CD4-positive, alpha-beta T cell treated with Interleukin-4 for 4 hours (primary cell): ENCODE measurements around the gene TMEFF2.

Experiments
- DNase-seq: peaks from one replicate; pipeline ENCODE4 v3.0.0-alpha.2; 2020

TMEFF2 gene

DNA sequence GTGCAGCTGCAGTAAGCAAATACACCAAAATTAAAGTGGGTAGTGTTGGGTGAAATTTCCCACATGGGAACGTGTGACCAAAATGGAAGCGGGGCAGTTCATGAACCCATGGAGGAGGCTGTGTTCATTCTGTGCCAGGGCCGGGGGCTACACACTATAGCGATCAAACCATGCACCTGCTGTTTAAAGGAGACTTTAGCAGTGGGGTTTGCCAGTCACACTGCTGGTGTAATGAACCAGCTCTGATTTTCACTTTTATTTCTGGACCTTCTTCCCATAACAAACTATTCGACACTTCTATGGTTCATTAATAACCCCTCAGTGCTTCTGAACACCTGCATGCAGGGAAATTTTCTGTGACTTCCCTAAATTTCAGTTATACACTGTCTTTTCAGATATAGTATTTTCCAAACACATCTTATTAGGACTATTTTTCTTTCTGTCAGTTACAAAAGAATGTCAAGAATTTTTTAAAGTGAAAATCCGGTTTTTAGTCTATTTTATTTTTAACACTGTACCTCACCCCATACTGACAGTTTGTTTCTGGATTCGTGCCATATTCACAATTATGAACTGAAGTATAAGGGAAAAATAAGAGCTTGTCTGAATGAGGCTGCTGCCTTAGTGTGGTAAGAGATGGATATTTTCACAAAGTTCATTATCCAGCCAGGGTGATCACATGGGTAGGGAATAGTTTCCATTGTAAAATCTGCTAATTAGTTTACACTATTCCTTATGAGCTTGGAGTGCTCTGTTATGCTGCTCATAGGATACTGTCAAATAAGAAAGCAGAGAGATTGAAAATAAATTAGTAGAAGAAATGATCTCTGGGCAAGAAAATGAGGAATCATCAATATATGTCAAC lies 236.5 kb downstream of the TMEFF2 start:
- no peak for DNase-seq

DNA sequence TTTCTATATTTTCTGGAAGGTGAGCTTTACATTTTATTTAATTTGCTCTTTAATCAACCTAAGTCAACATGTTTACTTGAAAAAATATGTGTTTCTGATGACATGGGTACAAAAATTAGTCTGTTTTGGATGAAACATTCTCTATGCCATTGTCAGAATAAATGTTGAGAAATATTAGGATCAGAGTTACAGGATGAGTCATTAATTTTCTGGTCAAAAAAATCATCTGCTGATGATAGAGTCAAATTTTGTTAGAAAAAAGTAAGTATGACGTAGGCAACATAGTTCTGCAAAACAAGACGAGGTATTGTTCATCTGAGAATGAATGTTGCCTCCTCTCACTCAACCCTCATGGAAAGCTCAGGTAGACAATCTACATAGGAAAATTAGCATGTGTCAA lies 240.3 kb downstream of the TMEFF2 start:
- no peak for DNase-seq

DNA sequence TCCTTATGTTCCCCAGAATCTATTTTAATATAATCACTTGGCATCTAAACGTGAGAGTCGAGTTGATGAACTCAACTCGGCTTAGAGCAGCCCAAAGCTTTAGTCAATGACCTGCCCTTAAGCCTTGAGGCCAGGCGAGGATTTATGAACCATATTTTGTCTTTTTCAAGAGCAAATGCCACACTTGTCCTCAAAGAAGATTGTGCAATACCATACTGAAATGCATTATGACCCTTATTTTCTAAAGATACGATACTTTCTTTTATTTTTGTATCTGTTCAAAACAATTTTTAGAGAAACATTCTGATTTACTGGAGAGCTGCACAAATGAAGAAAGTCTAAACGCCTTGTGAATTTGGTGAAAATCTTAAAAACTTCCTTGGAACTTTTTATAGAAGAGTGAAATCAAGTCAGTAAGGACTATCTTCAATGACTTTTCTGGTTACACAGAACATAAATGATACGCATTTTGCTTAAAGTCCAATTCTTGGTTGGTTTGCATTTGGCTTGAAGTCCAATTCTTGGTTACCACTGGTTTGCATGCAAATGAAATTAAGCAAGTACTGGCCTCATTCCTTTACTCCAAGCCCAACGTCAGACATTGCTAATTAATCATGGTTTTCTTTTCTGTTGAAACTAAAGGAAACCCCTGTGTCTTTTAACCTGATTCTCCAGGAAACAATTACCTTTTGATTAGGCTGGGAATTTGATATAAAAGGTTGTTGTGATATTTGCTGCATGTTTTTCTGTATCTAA lies 242.0 kb downstream of the TMEFF2 start:
- no peak for DNase-seq

DNA sequence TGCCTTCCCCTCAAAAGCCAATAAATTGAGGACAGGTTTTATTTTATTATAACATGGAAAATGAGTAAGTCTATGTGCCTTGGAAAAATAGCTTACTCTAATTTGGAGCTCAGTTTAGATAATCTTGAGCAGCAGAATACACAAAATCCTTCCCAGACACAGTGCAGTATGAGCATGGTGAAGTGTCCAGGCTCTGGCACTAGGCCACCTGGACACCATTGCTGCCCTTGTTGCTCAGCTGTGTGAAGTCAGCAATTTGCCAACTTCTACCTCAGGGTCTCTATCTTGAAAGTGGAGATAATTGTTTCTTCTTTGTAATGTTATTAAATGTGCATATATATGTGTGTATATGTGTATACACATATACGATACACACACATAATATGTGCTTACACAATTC lies 242.9 kb downstream of the TMEFF2 start:
- no peak for DNase-seq

DNA sequence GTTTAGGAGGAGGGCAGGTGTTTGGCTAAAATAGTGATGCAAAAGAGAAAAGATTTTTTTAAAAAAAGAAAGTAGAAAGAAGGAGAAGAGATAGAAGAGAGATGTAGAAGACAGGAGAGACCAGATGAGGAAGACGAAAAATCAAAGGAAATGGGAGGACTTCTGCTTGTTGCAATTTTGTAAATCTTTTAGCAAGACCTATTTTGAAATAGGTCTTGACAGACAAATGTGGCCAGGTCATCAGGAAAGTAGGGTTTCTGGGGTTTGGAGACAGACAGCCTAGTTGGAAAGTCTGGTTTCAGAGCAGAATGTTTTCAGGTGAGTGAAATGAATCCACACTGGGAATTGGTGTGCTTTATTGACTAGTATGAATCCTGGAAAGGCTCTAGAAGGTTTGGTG lies 243.4 kb downstream of the TMEFF2 start:
- no peak for DNase-seq

DNA sequence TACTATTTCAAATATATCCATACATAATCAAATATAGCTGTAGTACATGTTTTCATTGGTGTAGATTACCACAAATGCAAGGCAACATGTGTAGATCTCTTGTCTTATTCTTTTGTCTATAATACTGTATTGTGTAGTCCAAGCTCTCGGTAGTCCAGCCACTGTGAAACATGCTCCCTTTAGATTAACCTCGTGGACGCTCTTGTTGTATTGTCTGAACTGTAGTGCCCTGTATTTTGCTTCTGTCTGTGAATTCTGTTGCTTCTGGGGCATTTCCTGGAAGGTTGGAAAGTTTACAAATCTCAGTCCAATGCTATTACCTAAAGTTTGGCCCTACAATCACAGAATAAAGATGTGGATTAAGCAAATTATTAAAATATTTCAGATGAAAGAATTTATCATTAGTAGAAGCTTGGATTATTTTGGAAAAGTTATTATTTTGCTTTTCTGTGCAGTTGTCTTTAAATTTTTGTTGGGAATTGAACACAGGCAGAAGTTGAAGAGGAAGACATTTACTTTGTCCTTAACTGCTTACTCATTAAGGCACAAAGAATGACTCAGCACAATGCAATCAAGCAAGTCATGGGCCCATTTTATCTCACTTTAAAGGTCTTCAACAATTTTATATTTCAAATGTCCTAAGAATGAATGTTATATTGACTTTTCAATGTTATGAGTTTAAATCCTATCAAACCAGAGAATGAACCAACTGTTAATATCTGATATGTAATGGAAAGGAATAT lies 244.4 kb downstream of the TMEFF2 start:
- no peak for DNase-seq

DNA sequence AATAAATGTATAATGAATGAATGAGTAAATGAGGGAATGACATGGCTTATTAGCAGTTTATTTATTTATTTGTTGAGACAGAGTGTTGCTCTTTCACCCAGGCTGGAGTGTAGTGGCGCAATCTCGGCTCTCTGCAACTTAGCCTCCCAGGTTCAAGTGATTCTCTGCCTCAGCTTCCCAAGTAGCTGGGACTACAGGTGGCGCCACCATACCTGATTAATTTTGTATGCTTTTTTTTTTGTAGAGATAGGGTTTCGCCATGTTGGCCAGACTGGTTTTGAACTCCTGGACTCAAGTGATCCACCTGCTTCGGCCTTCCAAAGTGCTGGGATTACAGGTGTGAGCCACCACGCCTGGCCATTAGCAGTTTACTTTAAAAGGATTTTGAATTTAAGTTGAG lies 247.5 kb downstream of the TMEFF2 start:
- no peak for DNase-seq

DNA sequence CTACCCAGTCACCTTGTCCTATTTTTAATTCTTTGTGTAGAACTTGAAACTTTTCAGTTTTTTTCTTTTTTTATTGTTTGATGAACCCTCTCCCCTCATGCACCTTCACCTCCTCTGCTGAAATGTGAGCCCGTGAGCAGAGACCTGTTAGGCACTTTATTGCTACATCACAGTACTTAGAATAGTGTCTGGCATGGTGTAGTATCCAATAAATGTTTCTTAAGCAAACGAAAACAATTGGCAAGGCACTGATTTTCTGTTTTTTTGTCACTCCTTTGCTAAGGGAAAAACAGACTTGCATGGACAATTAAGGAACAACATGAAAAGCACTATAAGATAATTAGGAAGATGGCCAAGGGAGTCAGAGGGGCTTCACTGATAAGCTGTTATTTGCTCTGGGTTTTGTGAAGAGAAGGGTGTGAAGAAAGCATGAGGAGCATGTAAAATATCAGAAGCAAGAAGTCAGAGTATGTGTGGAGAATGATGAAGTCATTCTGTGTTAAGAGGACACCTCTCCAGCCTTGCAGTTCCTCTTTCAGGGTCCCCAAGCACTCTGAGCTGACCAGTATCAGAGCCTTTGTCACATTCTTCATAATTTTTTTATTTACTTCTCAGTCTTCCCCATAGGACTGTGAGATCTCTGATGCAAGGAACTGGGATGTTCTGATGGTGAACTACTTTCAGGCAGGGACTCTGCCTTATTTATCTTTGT lies 248.1 kb downstream of the TMEFF2 start:
- no peak for DNase-seq

DNA sequence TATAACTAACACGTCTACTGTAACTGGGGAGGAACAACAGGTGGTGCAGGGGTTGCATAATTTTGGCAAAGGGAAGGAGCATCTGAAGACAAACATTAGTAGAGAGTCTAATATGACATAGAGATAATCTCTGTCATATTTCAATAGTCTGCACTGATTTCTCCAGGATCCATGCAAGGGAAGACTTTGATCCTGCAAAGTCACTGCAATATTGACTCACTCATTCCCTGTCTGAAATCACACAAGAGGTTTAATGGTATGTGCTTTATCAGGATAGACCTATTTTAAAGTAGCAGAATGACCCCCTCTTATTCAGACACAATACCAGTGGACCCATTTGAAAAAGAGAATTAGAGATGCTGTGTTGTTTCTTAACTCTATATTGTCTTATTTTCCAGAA lies 249.1 kb downstream of the TMEFF2 start:
- no peak for DNase-seq

DNA sequence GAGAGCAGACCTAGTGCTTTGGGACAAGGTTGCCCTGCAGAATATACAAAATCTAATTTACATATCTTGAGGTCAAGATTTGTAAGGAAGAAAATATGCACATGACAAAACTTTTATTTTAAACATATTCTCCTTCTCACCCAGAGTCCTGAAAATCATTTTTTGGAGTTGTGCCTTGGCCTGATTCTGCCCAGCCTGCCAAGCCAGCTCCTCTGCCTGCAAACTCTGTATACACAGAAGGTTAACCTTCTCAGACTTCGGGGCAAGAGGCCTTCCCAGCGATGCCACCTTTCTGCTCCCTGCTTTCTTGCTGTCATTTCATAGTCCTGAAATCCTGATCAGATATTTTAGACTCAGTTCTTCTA lies 252.0 kb downstream of the TMEFF2 start:
- no peak for DNase-seq

DNA sequence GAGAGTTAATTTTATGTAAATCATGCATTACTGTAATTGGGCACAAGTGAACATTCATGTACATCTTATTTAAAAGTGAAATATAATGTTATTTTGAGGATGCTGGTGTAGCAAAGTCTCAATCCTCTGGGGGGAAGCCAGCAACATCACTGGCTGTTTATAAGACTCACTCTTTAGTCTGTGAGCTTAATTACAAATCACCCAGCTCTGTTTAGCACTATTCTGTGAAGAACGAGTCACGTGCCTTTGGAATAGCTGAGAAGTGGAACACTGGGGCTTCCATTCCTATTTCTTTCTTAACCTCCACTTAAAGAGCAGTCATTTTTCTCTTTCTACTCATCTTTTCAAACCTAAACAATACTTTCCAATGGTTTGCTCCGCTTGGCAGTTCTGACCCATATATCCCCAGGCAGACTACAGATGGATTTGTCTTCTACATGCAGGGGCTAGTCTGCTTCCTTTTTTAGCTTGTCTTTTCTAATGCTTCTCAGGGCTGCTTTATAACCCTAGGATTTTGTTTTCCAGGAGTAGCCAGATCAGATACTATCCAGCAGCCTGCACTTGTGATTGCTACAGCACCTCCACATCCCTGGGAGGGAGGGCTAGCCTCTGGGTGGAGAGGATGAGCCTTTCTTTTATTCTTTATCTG lies 252.5 kb downstream of the TMEFF2 start:
- no peak for DNase-seq

DNA sequence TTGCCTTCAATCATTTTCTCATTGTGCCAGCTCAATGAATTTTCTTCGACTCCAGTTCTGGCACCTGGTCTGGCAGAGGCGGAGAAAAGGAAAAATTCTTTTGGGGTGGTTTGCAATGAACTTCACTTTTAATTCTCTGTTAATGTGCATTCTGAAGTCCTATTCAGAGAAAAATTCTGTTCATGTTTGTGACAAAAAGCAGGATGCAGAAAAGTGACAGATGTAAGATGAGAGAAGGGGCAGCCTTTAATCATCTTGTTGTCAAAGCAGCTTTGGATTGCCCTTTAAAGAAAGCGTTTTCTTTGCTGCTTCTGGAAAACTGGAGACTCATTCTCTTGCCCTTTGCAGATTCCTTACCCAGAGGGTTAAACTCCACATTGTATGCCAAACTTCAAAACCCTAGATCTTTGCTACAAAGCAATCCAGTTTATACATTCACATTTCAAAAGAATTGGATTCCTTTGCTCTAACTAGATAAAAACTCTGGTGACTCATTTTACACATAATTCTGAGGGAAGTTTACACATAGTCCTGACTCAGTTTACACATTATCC lies 253.3 kb downstream of the TMEFF2 start:
- DNase-seq = no peak

DNA sequence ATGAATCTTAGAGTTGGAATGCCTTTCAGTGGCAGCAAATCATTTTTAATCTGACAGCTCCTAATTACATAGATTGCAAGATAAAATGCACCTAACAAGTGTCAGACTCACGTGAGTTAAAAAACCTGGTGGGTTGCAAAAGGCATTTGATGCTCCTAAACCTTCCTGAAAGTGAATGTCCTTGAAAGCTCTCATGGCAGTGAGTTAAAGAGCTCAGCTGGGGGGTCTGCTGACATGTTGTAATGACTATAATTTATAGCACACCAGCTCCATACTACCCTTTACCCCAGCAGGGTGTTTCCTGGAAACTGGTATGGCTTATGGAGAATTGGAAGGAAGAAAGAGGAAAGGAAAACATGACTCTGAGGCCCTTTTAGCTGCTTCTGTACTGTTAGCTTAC lies 256.0 kb downstream of the TMEFF2 start:
- no peak for DNase-seq

DNA sequence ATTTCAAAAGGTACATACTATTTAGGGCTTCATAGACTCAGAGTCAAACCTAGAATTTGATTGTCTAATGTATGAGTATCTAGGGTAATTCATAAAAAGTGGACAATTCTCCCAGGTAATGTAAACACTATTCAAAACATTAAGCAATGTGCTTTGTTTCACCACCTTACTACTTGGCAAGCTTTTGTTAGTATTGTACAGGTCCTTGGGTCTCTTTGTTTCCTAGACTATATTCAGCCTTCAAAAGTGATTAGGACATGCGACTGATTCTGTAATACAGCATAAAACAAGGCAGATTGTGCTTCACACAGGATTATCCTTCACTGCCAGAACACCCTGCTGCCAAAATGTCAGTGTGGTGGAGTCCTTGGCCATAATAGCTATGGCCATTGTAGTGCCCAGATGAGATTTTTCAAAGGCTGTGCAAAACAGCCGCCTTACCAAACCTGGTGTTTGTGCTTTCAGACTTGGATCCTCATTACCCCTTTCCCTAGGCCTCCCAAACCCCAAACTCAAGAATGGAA lies 257.8 kb downstream of the TMEFF2 start:
- no peak for DNase-seq

DNA sequence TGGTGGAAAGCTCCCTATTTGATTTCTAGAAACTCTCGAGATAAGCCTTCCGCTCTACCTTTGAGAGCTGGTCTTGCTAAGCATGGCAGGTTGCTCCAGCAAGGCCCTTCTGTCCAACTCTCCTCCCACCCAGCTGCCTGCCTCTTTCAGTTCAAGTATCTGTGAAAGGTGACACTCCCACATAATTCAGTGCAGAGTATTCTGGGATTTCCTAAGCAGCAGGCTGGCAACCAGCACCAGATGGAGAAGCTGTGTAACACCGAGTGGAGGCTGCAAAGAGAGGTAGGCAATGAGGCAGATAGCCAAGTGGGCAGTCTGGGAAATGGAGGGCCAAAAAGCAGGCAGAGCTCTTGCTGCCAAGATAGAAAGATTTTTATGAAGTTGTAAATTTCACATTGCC lies 259.5 kb downstream of the TMEFF2 start:
- DNase-seq = no peak

DNA sequence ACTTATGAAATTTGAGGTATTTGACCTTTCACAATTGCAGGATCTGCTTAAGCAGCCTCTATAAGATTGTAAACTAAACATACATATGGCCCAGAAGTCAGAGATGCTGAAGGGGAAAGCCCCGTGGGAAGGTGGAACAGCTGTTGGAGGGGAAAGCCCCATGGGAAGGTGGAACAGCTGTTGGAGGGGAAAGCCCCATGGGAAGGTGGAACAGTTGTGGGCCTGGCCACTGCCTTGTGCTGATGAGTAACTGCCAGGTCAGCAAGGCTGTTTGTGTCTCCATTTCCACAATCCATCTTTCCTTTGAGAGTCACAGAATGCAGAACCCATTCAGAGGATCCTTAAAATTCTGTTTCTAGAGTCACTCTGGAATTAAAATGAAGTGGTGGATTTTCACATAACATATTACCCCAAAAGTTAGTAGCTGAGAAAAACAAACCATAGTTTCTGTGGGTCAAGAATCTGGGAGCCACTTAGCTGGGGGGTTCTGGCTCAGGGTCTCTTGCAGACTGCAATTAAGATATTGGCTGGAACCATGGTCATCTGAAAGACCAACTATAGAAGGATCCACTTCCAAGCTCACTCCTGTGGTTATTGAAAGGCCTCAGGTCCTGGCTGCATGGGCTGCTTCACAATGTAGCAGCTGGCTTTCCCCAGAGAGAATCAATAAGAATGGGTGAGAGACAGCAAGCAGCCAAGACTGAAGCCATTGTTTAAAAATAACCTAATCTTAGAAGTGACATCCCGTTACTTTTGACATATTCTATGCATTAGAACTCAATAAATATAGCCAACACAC lies 261.2 kb downstream of the TMEFF2 start:
- DNase-seq = no peak

DNA sequence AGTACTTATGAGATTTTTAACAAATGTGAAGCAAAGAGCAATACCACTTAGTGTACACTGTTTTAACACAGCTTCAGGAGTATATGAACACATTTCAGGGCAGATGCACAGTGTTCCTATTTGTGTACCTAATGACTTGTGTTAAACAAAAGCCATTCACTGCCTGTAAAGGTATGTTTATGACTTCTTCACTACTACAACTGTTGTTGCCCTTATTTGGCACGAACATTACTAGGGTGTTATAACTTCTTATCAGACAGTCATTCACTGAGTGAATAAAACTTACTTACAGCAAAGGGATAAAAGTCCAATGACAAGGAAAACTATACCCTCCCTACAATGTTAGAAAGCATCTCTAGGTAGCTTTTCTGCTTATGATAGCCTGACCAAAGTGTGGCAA lies 262.4 kb downstream of the TMEFF2 start:
- DNase-seq = no peak

DNA sequence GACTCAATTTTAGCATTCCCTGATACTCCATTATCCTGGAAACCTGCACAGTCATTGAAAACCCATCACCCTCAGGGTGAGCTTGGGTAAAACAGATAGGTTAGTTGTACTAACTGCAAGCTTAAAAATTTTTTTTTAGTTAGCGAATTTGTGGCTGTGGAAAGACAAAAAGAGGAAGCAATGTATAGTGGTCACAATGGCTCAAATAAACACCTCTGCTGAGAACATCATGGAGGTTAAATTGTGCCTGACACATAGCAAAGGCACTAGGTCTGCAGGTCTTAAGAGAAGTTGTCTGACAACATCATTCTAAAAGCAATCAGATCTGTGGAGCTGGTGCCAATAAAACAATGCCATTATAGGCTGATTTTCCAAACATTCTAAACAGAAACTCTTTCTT lies 263.4 kb downstream of the TMEFF2 start:
- no peak for DNase-seq

DNA sequence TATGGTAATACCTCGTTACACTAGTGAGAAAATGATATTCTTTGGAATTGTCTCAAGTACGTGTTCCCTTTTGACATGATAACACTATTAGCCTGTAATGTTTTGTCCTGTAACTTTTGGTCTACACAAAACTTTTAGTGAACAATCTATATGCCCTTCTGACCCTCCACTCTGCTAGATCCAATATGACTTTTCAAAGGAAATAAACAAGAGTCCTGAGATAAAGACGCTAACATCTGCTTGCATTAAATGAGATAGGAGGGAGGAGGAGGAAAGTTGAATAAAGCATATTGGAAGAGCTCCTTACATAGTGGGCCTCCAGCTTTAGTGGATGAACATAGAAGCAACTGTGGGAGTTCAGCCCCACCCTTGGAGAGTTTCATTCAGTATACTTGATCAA lies 264.5 kb downstream of the TMEFF2 start:
- DNase-seq = no peak

DNA sequence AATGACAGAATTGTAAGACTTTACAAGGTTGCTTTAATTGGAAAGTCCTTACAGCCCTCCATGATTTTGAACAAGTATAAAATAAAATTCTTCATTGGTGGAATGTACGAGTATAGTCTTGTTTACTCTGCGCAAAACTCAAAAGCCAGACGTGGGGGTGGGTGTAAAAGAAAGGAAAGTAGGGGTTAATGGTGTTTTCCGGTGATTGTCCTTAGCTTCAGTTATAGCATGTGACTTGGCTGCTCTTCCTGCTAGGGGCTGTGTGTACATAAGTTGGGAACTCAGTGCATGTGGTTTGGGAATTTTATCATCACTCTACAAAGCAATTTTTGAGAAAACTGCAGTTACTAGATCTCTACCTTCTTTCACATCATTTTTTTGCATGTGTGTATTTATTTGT lies 265.4 kb downstream of the TMEFF2 start:
- no peak for DNase-seq

DNA sequence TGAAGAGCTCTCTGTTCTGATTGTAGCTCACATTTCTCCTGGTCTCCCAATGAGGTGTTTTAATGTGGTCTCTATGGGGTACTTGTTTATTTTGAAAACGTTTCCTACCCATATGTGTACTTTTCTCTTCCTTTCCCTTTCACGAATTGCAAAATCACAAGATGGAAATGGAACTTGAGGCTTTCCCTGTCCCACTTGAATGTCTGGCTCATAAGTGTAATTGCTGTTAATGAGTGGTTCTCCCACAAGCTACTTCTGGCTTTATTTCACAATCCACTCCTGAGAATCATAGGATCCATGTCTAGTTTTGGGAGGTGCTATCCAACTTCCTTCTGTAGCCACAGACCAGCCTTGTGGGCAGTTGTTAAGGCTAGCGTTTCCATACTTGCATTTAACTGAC lies 266.7 kb downstream of the TMEFF2 start:
- DNase-seq = no peak
